Activated T-cell treated with anti-CD3 and anti-CD28 coated beads for 48 hours (primary cell): Measurements from ENCODE around the gene ITPKB.
A peak's percentile ranks its signal among the peaks of the same experiment; 100 is the strongest.

ENCODE experiments used
- DNase-seq: peaks from one replicate; pipeline ENCODE4 v3.0.0-alpha.2; 2020; ENCODE audit warnings: low read depth

ITPKB gene

GRCh38 chr1:226637147-226637935, 101.7 kb downstream of the ITPKB start:
- no peak for DNase-seq

DNA sequence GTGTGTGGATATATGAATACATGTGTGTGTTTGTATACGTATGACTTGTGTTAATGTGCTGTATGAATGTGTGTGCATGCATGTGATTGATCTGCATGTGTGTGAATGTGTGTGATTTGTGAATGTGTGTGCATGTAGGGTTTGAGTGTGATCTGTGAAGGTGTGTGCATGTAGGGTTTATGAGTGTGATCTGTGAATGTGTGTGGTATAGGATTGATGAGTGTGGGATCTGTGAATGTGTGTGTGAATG, 102.3 kb downstream of the ITPKB start:
- DNase-seq, result no peak

DNA sequence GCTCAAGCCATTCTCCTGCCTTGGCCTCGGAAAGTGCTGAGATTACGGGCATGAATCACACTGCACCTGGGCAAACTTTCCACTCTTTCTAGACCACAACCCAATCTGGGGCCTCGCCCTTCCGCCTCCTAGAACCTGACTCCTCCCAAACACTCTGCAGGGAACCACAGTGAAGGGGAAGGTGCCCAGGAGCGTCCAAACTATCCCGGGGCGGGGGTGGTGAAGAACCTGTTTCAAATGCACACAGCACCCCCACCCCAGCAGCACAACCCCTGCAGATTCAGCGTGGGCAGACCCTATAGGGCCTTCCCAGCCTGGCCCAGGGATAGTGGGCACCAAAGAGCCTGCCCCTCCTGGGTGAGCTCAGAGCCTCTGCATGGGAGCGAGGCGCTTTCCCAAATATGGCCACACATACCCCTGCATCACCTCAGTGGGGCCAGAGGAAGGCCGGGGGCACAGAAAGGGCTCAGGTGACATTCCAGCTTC, 103.6 kb downstream of the ITPKB start:
- no peak for DNase-seq

DNA sequence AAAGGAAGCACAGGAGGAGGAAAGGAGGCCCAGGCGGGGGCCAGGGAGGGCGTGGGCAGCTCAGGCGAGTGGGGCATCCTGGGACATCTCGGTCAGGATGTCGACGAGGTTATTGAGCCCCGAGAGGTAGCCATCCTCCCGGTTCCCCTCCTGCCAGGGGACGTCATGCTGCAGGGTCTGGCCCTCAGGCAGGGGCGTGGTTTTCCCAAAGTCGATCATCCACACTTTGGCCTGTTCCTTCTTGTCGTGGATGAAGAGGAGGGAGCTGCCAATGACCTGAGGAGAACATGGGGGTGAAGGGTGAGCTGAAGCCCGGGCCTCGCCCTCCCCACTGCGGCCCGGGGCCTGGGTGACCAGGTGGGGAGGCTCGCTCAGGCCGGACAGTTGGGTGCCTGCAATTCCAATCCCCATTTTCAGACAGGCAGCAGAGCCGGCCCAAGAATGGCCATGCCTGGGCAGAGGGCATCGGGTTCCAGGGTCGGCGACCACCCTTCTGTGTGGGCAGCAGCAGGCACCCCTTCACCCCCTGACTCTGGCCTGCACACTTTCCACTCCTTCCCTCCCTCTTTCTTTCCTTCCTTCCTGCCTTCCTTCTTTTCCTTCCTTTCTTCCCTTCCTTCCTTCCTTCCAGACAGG, 104.4 kb downstream of the ITPKB start:
- no peak for DNase-seq

- DNase-seq, result peak; percentile 77
Observed at GRCh38 chr1:226634166-226634588, 104.9 kb downstream of the ITPKB start.

DNA sequence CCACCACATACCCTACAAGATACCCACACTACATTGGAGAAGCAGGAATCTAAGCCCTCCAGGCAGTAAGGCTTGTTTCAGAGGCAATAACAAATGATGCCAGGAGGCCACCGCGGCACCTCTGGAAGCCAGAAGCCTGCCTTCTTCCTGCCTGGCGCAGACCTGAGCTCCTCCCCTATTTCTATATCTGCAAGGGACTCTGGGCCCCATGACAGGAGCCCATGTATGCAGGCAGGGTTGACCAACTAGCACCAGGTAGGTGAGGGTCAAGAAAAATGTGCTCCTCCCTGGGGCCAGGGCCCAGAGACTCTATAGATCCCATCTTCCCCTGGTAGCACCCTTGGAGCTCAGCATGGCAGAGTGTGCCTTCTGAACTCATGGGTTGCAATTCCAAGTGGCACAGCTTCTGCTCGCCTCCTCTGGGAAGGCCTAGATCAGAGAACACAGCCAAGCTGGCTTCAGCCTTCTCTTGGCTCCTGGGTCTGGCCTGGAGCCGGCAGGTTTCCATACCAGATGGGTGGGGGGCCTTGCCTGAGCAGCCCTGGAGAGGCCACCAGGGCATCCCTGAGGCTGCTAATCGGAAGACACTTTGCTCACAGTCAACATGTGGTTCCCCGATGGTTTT, 105.4 kb downstream of the ITPKB start:
- no peak for DNase-seq

DNA sequence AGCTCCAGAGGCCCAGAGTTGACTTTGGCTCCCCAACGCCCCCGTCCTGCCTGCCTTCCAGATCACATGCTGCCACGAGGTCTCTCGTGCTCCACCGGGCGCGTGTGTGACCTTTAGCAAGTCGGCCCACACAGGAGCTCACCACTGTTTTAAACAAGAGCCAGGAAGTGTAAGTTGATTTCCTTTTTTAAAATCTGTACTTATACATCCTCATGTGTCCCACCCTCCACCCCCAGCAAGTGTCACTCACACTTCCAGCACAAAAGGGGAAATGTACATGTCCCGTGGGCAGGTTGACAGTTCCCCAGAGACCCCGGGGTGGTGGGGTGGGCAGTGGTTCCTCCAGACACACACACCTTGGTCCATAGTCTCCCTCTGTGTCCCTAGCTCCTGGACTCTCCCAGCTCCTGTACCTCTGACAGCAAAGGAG, 106.1 kb downstream of the ITPKB start:
- DNase-seq, result no peak

DNA sequence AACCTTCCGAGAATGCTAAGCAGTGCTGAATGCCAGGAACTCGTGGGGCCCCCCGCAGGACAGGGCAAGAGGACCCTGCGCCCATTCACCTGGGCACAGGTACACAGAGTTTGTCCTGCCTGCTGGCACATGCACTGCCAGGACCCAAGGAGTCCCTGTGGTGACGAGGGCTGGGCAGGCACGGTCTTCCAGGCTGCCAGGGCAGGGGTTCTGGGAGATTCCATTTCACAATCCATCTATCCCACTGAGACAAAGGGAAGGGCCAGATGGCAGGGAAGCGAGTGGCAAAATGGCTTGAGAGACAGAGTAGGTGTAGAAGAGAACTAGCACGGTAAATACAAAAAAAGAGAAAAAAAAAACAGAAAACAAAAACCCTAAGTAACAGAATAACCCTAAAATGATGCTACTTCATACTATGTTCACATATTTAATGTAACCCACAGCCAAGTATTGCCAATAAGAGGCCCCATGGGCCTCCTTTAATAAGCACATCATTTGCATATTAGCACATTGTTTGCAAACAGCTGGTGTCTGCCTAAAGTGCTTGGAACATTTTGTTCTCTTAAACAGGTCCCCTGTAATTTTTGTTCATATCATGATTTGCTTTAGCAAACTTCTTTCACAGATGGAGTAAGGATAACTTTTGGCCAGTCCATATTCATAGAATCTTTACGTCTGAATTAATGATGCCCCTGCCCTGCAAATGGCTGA, 106.8 kb downstream of the ITPKB start:
- DNase-seq, result no peak

DNA sequence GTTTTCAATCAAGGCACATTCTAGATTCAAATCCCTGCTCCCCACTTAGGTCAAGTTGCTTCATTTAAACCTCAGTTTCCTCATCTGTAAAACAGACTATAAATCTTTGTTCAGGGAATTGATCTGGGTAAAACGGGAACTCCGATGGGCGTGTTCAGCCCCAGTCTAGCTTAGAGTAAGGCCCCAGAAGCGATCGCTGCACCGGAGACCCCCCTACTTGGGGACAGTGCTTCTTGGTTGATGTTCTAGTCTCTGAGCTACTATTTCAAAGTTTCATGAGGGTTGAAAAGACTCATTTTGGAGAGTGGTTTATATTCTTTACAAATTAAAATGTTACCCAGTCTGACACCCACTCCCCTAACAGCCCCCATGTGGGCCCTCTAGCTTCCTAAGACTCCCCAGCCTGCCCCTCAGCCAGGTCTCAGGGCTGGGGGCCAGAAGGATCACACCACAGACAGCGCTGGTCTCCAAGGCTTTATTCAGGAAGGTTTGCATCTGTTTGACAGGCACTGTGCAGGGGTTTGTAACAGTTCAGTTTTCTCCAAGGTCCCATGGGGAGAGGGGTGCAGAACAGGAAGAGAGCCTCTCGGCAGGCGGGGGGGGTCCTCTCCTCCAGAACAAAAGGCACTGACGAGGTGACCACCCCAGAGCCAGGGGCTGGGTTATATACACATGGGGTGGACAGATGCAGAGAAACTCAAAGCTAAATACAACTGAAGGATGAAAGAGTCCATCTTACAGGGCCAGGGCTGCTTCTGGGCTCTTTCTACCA, 107.7 kb downstream of the ITPKB start:
- no peak for DNase-seq

GRCh38 chr1:226630592-226630991, 108.5 kb downstream of the ITPKB start:
- DNase-seq, result no peak

- no peak for DNase-seq
Observed at GRCh38 chr1:226629896-226630550, 109.1 kb downstream of the ITPKB start.

DNA sequence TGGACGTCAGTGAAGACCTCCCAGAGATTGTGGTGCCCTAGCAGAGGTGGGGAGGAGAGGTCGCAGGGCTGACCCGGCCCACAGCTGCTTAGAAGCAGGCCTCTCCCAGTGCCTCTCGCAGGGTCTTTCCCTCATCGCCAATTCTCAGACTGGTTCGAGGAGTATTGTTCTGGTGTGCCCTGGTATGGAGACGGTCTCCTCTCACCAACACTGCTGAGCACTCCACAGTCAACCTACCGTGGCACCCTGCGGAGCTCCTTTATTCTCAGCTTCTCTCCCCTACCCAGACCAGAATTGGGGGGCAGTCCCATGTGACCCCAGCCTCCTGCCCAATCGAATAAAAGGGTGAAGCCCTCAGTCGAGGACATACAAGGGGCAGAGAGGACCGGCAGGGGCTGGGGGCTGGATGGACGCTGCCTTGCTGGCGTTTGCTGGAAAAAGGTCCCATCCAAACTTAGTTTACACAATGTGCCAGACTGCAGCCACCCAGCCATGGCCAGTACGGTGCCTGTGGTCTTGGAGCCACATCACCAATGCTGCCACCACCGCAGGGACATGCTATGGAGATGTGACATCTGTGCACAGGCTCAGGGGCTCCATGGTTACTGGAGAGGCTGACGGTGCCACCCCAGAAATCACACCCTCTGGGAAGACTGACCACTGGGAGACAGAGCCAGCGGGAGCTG, 109.7 kb downstream of the ITPKB start:
- DNase-seq, result no peak

GRCh38 chr1:226628612-226629155, 110.4 kb downstream of the ITPKB start:
- DNase-seq, result no peak

DNA sequence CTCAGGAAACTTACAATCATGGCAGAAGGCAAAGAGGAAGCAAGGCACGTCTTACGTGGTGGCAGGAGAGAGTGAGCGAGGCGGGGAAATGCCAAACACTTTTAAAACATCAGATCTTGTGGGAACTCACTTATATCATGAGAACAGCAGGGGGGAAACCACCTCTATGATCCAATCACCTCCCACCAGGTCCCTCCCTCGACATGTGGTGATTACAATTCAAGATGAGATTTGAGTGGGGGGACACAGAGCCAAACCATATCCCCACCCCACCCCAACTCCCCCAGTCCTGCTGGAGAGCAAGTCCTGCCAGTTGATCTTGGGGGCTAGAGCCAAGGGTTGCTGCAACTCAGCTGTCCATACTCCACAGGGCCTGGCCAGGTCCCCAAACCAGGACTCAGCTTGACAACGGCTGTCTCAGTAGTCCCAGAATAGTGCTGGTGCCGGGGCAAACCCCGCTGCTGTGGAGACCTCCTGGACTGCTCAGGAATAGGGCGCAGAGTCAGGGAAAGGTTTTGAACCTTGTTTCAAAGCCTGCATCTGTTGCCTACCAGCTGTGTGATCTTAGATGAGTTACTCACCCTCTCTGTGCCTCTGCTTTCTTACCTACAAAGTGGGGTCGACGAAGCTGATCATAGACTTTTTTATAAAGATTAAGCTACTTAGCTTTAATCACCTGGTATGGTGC, 111.0 kb downstream of the ITPKB start:
- no peak for DNase-seq

- DNase-seq, result no peak
Observed at GRCh38 chr1:226627050-226627755, 111.9 kb downstream of the ITPKB start.

GRCh38 chr1:226626577-226626956, 112.5 kb downstream of the ITPKB start:
- DNase-seq, result peak; percentile 82

DNA sequence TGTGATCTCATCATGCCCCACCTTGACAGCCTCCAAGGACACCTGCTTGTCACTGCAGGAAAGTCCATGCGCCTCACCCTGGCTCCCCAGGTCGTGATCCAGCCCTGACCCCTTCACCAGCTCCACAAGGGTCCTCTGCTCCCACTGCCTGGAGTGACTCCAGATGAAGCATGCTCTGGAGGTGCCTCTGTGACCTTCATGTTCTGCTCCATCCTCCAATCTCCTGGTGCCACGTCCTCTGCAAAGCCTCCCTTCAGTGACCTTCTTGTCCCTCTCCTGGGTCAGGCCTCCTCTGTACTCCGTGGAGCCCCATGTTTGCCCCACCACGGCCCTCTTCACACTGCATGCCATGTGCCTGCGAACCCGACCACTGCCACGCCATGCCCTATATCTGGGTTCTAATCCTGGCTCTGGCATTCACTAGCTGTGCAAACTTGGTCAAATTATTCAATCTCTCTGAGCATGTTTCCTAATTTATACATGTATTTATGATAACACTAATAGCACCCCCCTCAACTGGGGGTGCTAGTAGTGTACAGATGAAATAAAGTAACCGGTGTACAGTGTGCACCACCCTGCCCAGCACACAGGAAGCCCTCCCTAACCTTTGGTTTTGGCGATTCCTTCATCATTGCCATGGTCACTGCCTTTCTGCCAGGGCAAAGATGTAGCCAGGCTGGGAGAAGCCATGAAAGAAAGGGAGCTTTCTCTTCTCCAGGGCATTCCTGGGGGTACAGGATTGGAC, 113.1 kb downstream of the ITPKB start:
- DNase-seq, result no peak

- no peak for DNase-seq
Observed at GRCh38 chr1:226625326-226625725, 113.8 kb downstream of the ITPKB start.

DNA sequence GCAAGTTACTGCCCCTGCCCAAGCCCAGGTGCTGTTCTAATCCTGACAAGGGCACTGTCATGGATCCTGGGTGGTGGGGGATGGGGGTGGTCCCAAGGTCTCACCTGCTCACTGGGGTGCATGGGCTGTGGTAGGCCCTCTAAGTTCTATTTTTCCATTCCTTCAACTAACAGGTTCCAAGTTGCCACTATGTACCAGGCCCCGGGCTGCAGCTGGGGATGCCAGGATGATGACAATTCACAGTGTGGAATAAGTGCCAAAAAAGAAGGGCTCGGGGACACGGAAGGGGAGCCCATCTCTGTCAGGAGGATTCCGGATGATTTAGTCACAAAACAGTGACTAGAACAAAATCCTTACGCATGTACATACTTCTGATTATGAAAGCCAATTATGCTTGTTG, 114.6 kb downstream of the ITPKB start:
- DNase-seq, result no peak
